Measurements from ENCODE around the gene NACAD. TPM values are rescaled to one million over a fixed set of nuclear protein-coding genes. Genes with fewer than 3 reads are reported as not detected.

NACAD gene
- total RNA-seq, 6 experiments from 2014 or later = 0.09 to 0.42 (median 0.12) TPM; not detected in 1

DNA sequence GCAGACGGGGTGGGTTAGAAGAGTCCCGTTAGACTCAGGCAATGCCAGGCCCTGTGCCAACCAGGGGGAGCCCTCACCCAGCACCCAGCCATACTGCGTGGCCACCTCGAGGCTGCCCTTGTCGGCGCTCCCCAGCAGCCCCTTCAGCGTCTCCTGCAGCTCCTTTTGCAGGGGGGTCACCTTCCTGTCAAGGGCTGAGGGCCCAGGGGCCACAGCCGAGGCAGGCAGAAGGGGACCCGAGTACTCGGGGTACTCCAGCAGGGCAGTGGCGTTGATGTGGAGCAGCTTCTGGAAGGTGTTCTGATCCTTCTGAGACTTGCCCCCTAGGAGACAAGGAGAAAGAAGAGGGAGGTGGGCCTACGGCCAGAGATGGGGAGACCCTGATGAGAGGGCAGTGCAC, 13.0 kb upstream of the NACAD start:
- Histone ChIP-seq H3K27me3 (no peaks in the 10 kb centered on the region), H3K27ac (no peak overlapping the region), H3K9me3 (no peaks in the 10 kb centered on the region), H3K36me3 (peaks cover 16 to 79% (median 51%) of the 10 kb centered on the region in 4 donors), H3K4me1 (no peaks in the 10 kb centered on the region), H3K4me3 (no peak overlapping the region)
- DNase-seq = no peak
- TF ChIP-seq, protein P1, sequence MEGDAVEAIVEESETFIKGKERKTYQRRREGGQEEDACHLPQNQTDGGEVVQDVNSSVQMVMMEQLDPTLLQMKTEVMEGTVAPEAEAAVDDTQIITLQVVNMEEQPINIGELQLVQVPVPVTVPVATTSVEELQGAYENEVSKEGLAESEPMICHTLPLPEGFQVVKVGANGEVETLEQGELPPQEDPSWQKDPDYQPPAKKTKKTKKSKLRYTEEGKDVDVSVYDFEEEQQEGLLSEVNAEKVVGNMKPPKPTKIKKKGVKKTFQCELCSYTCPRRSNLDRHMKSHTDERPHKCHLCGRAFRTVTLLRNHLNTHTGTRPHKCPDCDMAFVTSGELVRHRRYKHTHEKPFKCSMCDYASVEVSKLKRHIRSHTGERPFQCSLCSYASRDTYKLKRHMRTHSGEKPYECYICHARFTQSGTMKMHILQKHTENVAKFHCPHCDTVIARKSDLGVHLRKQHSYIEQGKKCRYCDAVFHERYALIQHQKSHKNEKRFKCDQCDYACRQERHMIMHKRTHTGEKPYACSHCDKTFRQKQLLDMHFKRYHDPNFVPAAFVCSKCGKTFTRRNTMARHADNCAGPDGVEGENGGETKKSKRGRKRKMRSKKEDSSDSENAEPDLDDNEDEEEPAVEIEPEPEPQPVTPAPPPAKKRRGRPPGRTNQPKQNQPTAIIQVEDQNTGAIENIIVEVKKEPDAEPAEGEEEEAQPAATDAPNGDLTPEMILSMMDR (IDR thresholded peaks at IDR 0.05) = no peak
- TF ChIP-seq POLR2A (IDR thresholded peaks at IDR 0.05) = no peak
- intact Hi-C loops (cut with DNase I) = no loop called here
- 80% methylated on average over 1 of the region's 12 CpGs for WGBS (ENCODE audit: insufficient coverage, low coverage, low lambda C conversion rate, missing lambda C conversion rate)
- ATAC-seq = no peak

- Histone ChIP-seq H3K4me3 (no peak overlapping the region), H3K9me3 (no peaks in the 10 kb centered on the region), H3K36me3 (peaks cover 16 to 71% (median 47%) of the 10 kb centered on the region in 4 donors), H3K27me3 (no peaks in the 10 kb centered on the region), H3K4me1 (no peaks in the 10 kb centered on the region), H3K27ac (no peak overlapping the region)
- 60% methylated on average over 1 of the region's 13 CpGs for whole genome bisulfite sequencing (ENCODE audit: insufficient coverage, low coverage, low lambda C conversion rate, missing lambda C conversion rate)
- intact Hi-C loops (cut with DNase I) = no loop called here
- ATAC-seq = no peak
- TF ChIP-seq, protein P1 (IDR thresholded peaks at IDR 0.05) = no peak
- TF ChIP-seq POLR2A (IDR thresholded peaks at IDR 0.05) = no peak
- no peak for DNase-seq
These were observed 12.2 kb upstream of the NACAD start for GRCh38 chr7:45100761-45101480.

DNA sequence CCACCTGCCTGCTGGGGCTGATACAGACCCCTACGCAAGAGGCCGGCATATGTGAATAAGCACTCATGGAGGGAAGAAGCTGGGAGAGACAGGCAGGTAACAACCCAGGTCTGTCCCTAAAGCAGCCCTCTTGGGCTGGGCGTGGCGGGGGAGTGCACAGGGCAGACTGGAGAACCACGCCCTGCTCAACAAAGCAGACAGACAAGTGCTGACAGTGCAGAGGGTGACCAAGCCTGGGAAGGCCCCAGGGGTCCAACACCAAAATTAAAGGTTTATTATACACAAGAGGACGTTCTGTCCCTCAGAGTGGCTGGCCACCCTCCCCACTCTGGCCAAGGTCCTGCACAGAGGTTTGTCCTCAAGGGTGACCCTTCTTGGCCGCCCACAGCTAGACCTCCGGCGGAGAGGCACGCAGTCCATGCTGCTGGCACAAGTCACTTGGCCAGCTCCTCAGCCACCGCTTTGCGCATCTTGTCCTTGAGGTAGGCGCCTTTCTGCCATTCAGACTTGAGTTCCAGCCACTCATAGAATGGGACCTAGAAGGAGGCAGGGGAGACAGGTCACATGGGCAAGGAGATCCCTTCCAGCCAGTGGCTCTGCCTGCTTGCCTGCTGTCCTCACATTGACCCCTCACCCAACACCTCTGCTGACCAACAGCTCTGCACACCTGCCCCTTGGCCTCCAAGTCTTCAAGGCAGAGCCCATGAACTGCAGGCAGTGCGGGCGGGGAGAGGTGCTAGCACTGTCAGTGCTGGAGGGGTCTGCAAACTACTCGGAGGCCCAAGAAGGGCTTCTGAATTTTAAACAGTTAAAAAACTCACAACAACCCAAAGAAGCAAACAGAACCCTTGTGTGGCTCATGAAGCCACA, 11.4 kb upstream of the NACAD start:
- peaks cover 11 to 63% (median 39%) of the 10 kb centered on the region in 4 donors for H3K36me3 ChIP-seq
- ATAC-seq (peak in 2 of 4 donors; percentile 12 to 16), DNase-seq (no peak)
- no peak overlapping the region for H3K27ac ChIP-seq
- H3K9me3 ChIP-seq = no peaks in the 10 kb centered on the region
- no peak overlapping the region for H3K4me3 ChIP-seq
- WGBS (ENCODE audit: insufficient coverage, low coverage, low lambda C conversion rate, missing lambda C conversion rate) = 95% methylated on average over 3 of the region's 16 CpGs
- intact Hi-C loops (cut with DNase I) = no loop called here
- no peaks in the 10 kb centered on the region for H3K4me1 ChIP-seq
- no peaks in the 10 kb centered on the region for H3K27me3 ChIP-seq
- no peak for TF ChIP-seq POLR2A (IDR thresholded peaks at IDR 0.05)
- TF ChIP-seq, protein P1 (IDR thresholded peaks at IDR 0.05) = no peak

DNA sequence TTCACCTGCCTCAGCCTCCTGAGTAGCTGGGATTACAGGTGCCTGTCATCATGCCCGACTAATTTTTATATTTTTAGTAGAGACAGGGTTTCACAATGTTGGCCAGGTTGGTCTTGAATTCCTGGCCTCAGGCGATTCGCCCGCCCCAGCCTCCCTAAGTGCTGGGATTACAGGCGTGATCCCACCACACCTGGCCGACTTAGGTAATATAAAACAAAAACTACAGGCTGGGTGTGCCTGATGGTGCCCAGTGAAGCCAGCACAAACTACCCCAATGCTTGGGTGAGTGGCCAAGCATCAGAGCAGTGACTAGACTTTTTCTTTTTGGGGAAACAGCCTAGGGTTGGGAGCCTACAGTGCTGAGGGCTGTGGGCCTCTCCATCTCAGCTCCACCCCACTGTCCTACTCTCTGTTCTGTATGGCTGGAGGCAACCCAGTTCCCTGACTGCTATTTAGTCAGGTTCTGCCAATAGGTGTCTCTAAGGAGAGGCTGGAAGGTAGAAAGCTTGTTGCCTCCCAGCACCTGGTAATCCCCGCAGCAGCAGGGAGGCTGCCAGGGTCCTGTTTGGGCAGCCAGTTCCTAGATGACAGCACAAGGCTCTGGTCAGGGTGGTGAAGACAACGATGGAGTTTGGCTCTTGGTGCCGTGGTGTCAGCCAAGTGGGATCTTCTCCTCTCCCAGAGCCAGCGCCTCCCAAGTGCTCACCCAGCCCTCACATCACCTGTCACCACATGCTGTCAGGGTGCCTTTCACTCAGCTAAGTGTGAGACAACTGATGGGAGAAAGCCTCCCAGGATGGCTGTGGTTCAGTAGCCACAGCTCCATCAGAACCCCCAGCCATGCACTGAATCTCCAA, 10.4 kb upstream of the NACAD start:
- no peak overlapping the region for H3K4me3 ChIP-seq
- peaks cover 9 to 54% (median 32%) of the 10 kb centered on the region in 4 donors for H3K36me3 ChIP-seq
- TF ChIP-seq, protein P1 (IDR thresholded peaks at IDR 0.05) = no peak
- no peak for TF ChIP-seq POLR2A (IDR thresholded peaks at IDR 0.05)
- no peak for DNase-seq
- no peaks in the 10 kb centered on the region for H3K4me1 ChIP-seq
- no peaks in the 10 kb centered on the region for H3K9me3 ChIP-seq
- intact Hi-C loops (cut with DNase I) = no loop called here
- no peak overlapping the region for H3K27ac ChIP-seq
- H3K27me3 ChIP-seq = no peaks in the 10 kb centered on the region
- ATAC-seq = peak; percentile 10 to 22 (median 20)
- WGBS (ENCODE audit: insufficient coverage, low coverage, low lambda C conversion rate, missing lambda C conversion rate) = 82% methylated on average over 5 of the region's 10 CpGs

All from right lobe of liver (tissue), 6 donors.